Mesenchymal stem cell (in vitro differentiated cells and primary cell): Measurements from ENCODE around the gene STARD8. TPM values are rescaled to one million over a fixed set of nuclear protein-coding genes. Genes with fewer than 3 reads are reported as not detected.
A peak's percentile ranks its signal among the peaks of the same experiment; 100 is the strongest.

Experiments
- DNase-seq: peaks from one replicate; pipeline ENCODE4 v3.0.0-alpha.2; 2013
- H2AFZ ChIP-seq: one replicate; pipeline ENCODE4 v1.6.1; 2013; ENCODE audit warnings: low read depth, mild to moderate bottlenecking, control low read depth, inconsistent platforms, low read length, moderate library complexity
- H2AK5ac ChIP-seq: 2 replicates; pipeline ENCODE4 v1.6.1; 2013; ENCODE audit warnings: low read length, moderate library complexity, mild to moderate bottlenecking, inconsistent platforms; ENCODE audit not compliant: severe bottlenecking
- H2BK120ac ChIP-seq: one replicate; pipeline ENCODE4 v1.6.1; 2013; ENCODE audit warnings: low read depth, mild to moderate bottlenecking, inconsistent platforms, low read length, moderate library complexity
- H2BK12ac ChIP-seq, 2 experiments: one replicate each; pipeline ENCODE4 v1.6.1; 2013; ENCODE audit warnings: inconsistent platforms in 2 of 2, low read length in 2 of 2, mild to moderate bottlenecking in 2 of 2, moderate library complexity in 2 of 2, control low read depth in 1 of 2
- H2BK15ac ChIP-seq: one replicate; pipeline ENCODE4 v1.6.1; 2013; ENCODE audit warnings: mild to moderate bottlenecking, low read depth, inconsistent platforms; ENCODE audit not compliant: poor library complexity, severe bottlenecking
- H2BK5ac ChIP-seq: 2 replicates; pipeline ENCODE4 v1.6.1; 2013; ENCODE audit warnings: low read depth, mild to moderate bottlenecking, low read length, control low read depth, inconsistent platforms; ENCODE audit not compliant: poor library complexity, severe bottlenecking
- H3K14ac ChIP-seq, 2 experiments: one replicate each; pipeline ENCODE4 v1.6.1; 2013; ENCODE audit warnings: inconsistent platforms in 2 of 2, low read length in 2 of 2, control low read depth in 1 of 2, mild to moderate bottlenecking in 1 of 2, moderate library complexity in 1 of 2
- H3K18ac ChIP-seq, 2 experiments: one replicate each; pipeline ENCODE4 v1.6.1; 2013; ENCODE audit warnings: inconsistent platforms in 2 of 2, low read length in 2 of 2, control low read depth in 1 of 2, low read depth in 1 of 2, mild to moderate bottlenecking in 1 of 2
- H3K23ac ChIP-seq, 2 experiments: one replicate each; pipeline ENCODE4 v1.6.1; 2013; ENCODE audit warnings: inconsistent platforms in 2 of 2, low read length in 2 of 2, mild to moderate bottlenecking in 2 of 2, moderate library complexity in 2 of 2, control low read depth in 1 of 2
- H3K27ac ChIP-seq: 2 replicates; pipeline ENCODE4 v1.5.1; 2013; ENCODE audit warnings: mild to moderate bottlenecking, moderate library complexity, low read length, control low read depth, inconsistent platforms; ENCODE audit not compliant: poor library complexity, severe bottlenecking
- H3K27me3 ChIP-seq, 2 experiments: 2 replicates each; pipeline versions ENCODE4 v1.6.1 to v1.7.0; 2013; ENCODE audit warnings: low read length in 2 of 2, mild to moderate bottlenecking in 2 of 2, moderate library complexity in 2 of 2, control low read depth in 1 of 2, inconsistent platforms in 1 of 2; ENCODE audit not compliant: control insufficient read depth in 1 of 2, insufficient read depth in 1 of 2
- H3K36me3 ChIP-seq, 2 experiments: 2 replicates each; pipeline versions ENCODE4 v1.6.1 to v1.7.0; 2013; ENCODE audit warnings: low read length in 2 of 2, control low read depth in 1 of 2, inconsistent platforms in 1 of 2, low read depth in 1 of 2, mild to moderate bottlenecking in 1 of 2; ENCODE audit not compliant: insufficient read depth in 2 of 2, control insufficient read depth in 1 of 2
- H3K4ac ChIP-seq, 2 experiments: one replicate each; pipeline ENCODE4 v1.6.1; 2013; ENCODE audit warnings: inconsistent platforms in 2 of 2, low read length in 2 of 2, mild to moderate bottlenecking in 2 of 2, moderate library complexity in 2 of 2, control low read depth in 1 of 2, low read depth in 1 of 2
- H3K4me1 ChIP-seq: 2 replicates; pipeline ENCODE4 v1.6.1; 2013; ENCODE audit warnings: low read depth, low read length, control low read depth; ENCODE audit not compliant: control insufficient read depth, insufficient read depth
- H3K4me2 ChIP-seq: 2 replicates; pipeline ENCODE4 v1.6.1; 2013; ENCODE audit warnings: low read length, mild to moderate bottlenecking, inconsistent platforms; ENCODE audit not compliant: poor library complexity, severe bottlenecking
- H3K4me3 ChIP-seq, 2 experiments: 2 replicates each; pipeline versions ENCODE4 v1.5.1 to v1.7.0; 2013; ENCODE audit warnings: low read length in 2 of 2, mild to moderate bottlenecking in 2 of 2, control low read depth in 1 of 2, low read depth in 1 of 2; ENCODE audit not compliant: insufficient read depth in 1 of 2
- H3K79me1 ChIP-seq: replicated peaks from 2 replicates; pipeline ENCODE4 v1.6.1; 2013; ENCODE audit warnings: mild to moderate bottlenecking, control low read depth, low read length, inconsistent platforms; ENCODE audit not compliant: poor library complexity, severe bottlenecking
- H3K9ac ChIP-seq: 2 replicates; pipeline ENCODE4 v1.7.0; 2013; ENCODE audit warnings: mild to moderate bottlenecking, low read length, moderate library complexity
- H3K9me3 ChIP-seq: 2 replicates; pipeline ENCODE4 v1.7.0; 2013; ENCODE audit warnings: mild to moderate bottlenecking, low read length; ENCODE audit not compliant: control insufficient read depth
- H4K8ac ChIP-seq: one replicate; pipeline ENCODE4 v1.6.1; 2013; ENCODE audit warnings: inconsistent platforms, mild to moderate bottlenecking, low read length, moderate library complexity
- H4K91ac ChIP-seq: one replicate; pipeline ENCODE4 v1.6.1; 2013; ENCODE audit warnings: mild to moderate bottlenecking, low read length, inconsistent platforms
- WGBS: methylation state at CpG from one replicate; pipeline ENCODE4 v1.1.7; 2013; ENCODE audit warnings: mixed read lengths; 5-methylcytosine and 5-hydroxymethylcytosine counted together
- polyA plus RNA-seq, 2 experiments: library from polyadenylated mRNA; stranded (reverse); fragments of 200-250 nt; gene quantifications; one replicate each; pipeline ENCODE4 v1.2.3, GENCODE V29; 2013

Gene STARD8, protein sequence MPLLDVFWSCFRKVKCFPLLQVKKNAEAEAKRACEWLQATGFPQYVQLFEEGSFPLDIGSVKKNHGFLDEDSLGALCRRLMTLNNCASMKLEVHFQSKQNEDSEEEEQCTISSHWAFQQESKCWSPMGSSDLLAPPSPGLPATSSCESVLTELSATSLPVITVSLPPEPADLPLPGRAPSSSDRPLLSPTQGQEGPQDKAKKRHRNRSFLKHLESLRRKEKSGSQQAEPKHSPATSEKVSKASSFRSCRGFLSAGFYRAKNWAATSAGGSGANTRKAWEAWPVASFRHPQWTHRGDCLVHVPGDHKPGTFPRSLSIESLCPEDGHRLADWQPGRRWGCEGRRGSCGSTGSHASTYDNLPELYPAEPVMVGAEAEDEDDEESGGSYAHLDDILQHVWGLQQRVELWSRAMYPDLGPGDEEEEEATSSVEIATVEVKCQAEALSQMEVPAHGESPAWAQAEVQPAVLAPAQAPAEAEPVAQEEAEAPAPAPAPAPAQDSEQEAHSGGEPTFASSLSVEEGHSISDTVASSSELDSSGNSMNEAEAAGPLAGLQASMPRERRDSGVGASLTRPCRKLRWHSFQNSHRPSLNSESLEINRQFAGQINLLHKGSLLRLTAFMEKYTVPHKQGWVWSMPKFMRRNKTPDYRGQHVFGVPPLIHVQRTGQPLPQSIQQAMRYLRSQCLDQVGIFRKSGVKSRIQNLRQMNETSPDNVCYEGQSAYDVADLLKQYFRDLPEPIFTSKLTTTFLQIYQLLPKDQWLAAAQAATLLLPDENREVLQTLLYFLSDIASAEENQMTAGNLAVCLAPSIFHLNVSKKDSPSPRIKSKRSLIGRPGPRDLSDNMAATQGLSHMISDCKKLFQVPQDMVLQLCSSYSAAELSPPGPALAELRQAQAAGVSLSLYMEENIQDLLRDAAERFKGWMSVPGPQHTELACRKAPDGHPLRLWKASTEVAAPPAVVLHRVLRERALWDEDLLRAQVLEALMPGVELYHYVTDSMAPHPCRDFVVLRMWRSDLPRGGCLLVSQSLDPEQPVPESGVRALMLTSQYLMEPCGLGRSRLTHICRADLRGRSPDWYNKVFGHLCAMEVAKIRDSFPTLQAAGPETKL
- polyA plus RNA-seq (2013, experiment 1 of 2): 0.19 TPM
- polyA plus RNA-seq (2013, experiment 2 of 2): 0.18 TPM

DNA sequence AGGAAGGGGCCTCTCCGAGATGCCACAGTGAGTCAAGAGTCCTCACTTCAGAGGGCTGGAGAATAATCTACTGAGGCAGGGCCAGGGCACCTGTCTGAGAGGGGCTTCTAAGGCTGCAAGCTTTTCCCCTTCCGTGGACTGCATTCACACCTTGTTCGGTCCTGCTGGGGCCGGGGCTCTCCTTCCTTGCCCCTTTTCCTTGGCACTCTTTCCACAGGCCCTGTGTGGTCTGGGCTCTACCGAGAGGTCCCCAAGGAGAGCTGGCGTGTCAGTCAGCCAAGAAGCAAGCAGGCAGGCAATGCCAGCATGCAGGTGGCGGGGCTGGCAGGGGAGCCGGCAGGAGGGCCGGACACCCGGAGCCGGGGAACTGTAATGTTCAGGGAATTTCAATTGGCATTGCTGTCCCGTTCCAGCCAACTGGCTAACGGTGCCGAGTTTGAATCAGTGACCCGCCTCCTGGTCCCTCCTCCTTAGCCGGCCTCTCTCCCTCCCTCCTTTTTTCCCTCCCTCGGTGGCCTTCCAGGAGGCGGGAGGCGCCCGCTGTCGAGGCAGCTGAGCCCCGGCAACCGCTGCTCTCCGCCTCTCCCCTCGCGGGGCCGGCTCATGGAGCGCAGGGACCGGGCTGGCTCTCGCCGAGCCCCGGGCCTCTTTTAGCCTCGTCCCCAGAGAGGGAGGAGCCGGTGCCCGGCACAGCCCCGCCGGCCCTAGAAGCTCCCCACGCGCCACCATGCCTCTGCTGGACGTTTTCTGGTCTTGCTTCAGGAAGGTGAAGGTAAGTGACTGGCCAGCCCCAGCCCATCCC lies at the start of gene STARD8:
Gene STARD8, plus strand, starts transcription at position 511 of the 802 bp plus-strand sequence. Its CDS starts 217 bp downstream, at position 728.
- WGBS: 14% methylated on average over 31 of the region's 40 CpGs
- no peak within 1 kb of the TSS for H3K23ac ChIP-seq

DNA sequence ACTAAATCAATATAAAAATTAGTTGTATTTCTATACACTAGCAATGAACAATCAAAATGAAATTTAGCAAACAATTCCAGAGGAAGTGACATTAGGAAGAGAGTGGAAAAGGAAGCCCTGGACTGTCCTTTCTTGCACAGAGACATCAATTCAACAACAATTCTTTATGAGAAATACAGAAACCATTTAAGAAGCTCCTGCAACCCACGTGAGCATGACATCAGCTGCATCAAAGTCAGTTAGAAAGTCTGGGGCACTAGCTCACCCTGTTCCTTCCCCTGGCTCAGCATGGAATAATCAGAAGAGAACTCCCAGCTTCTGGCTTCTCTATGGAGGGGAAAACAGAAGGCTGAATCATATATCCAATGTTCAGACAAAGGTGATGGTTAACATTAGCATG lies 48.6 kb upstream of the STARD8 start:
- Histone ChIP-seq H3K23ac (no peak overlapping the region), H3K4me2 (no peak overlapping the region), H3K4me3 (no peak overlapping the region), H3K9me3 (peaks cover 20% of the 10 kb centered on the region), H3K79me1 (no peaks in the 10 kb centered on the region), H3K14ac (no peak overlapping the region), H3K27me3 (peaks cover 0 to 6% of the 10 kb centered on the region in 2 experiments), H2AFZ (no peak overlapping the region), H3K4ac (no peak overlapping the region), H2BK12ac (no peak overlapping the region), H3K9ac (no peak overlapping the region), H2BK15ac (no peak overlapping the region), H3K36me3 (no peaks in the 10 kb centered on the region), H4K91ac (no peak overlapping the region), H4K8ac (no peak overlapping the region), H3K4me1 (no peaks in the 10 kb centered on the region), H3K18ac (no peak overlapping the region), H2BK120ac (no peak overlapping the region), H3K27ac (no peak overlapping the region), H2BK5ac (no peak overlapping the region), H2AK5ac (no peak overlapping the region)
- 22% methylated on average over 1 of the region's 1 CpG for WGBS
- DNase-seq: no peak

More for the DNA sequence above, at the start of gene STARD8:
- Histone ChIP-seq H3K9ac (peak within 1 kb of the TSS; percentile 43), H3K9me3 (no peaks in the 10 kb centered on the region), H2AFZ (peak within 1 kb of the TSS; percentile 23), H3K4me1 (peaks cover 10% of the 10 kb centered on the region), H2BK120ac (no peak within 1 kb of the TSS), H2BK15ac (no peak within 1 kb of the TSS), H3K79me1 (peaks cover 1% of the 10 kb centered on the region), H3K4me3 (peak within 1 kb of the TSS; percentile 56 to 69), H3K14ac (no peak within 1 kb of the TSS), H2AK5ac (no peak within 1 kb of the TSS), H3K18ac (peak within 1 kb of the TSS in 1 of 2 experiments; percentile 8), H4K8ac (no peak within 1 kb of the TSS), H4K91ac (no peak within 1 kb of the TSS), H3K4ac (no peak within 1 kb of the TSS), H2BK12ac (no peak within 1 kb of the TSS), H2BK5ac (no peak within 1 kb of the TSS), H3K27ac (no peak within 1 kb of the TSS), H3K36me3 (no peaks in the 10 kb centered on the region), H3K27me3 (peaks cover 0 to 50% of the 10 kb centered on the region in 2 experiments), H3K4me2 (peak within 1 kb of the TSS; percentile 24)
- peak; percentile 46 for DNase-seq

DNA sequence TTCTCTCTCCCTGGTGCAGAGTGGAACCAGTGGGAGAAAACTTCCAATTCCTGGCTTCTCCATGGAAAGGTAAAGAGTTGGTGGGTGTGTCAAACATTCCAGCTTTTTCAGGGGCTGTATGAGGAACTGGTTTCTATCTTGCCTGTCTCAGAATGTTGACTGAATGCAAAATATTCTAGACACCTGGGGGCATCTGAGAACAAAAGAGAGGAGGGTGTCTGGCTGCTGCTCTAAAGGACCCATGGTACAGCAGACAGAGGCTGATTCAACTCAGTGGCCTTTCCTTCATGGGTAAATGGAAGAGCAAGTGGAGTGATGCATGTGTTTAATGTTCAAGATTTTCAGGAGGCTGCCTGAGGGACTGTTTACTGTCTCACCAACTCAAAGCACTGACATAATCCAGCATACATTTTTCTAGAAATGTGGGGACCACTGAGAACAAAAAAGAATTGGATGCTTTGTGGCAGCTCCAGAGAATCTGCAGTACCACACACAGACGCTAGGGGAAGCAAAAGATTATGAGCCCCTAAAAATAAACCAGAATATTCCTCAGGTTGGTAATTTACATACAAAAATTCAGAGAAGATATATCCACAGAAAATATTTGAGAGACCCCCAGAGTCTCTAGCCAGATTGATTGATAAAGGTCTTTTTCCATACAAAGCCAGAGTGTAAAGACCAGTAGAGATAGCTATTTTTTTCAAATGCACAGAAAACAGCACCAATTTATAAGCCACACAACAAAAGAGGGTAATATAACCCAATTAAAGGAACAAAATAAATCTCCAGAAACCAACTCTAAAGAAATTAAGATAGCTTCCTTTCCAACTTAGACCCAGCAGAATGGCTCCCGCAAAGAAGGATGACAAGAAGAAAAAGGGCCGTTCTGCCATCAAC lies 48.0 kb upstream of the STARD8 start:
- no peak overlapping the region for H2BK120ac ChIP-seq
- no peak overlapping the region for H3K23ac ChIP-seq
- 96% methylated on average over 2 of the region's 3 CpGs for WGBS
- H2BK5ac ChIP-seq: no peak overlapping the region
- peaks cover 0 to 6% of the 10 kb centered on the region in 2 experiments for H3K27me3 ChIP-seq
- H2BK12ac ChIP-seq: no peak overlapping the region
- no peak overlapping the region for H3K27ac ChIP-seq
- no peaks in the 10 kb centered on the region for H3K79me1 ChIP-seq
- H4K8ac ChIP-seq: no peak overlapping the region
- no peak overlapping the region for H3K9ac ChIP-seq
- peak; percentile 14 for DNase-seq
- H3K14ac ChIP-seq: no peak overlapping the region
- no peak overlapping the region for H2AK5ac ChIP-seq
- no peaks in the 10 kb centered on the region for H3K4me1 ChIP-seq
- no peak overlapping the region for H3K4ac ChIP-seq
- no peak overlapping the region for H4K91ac ChIP-seq
- no peak overlapping the region for H2BK15ac ChIP-seq
- no peaks in the 10 kb centered on the region for H3K36me3 ChIP-seq
- peaks cover 19% of the 10 kb centered on the region for H3K9me3 ChIP-seq
- no peak overlapping the region for H2AFZ ChIP-seq
- H3K4me3 ChIP-seq: no peak overlapping the region
- H3K4me2 ChIP-seq: no peak overlapping the region
- H3K18ac ChIP-seq: no peak overlapping the region
